VCaP (cell line): ENCODE measurements around the gene LAMB4.

Experiments
- H3K27ac ChIP-seq: fragments of 450-650 bp; 2 replicates; pipeline ENCODE4 v1.5.1; 2017
- TF ChIP-seq, protein P1 (sequence below): fragments of 450-650 bp; conservative IDR thresholded peaks from 2 replicates; pipeline ENCODE4 v1.5.1; 2017; ENCODE audit warnings: mild to moderate bottlenecking, moderate library complexity

Gene LAMB4

DNA sequence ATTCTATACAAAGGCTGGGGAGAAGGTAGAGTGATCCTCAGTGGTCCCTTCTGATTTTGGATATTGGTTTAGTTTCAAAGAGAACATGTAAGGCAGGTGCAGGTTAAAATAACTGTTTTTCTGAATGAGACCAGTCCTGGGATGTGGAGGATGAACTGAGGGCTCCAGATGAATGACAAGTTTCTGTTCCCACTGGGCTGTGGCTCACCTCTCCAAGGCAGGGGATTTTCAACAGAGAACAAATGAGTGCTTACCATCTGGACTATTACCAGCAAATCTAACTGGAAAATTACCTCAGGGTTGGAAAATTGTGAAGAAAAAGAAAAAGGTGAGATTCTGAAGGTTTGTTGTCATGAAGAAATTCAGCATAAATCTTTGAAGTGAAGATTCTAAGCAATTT lies 8.0 kb downstream of the LAMB4 start:
- H3K27ac ChIP-seq, result no peak overlapping the region
- TF ChIP-seq, protein P1, sequence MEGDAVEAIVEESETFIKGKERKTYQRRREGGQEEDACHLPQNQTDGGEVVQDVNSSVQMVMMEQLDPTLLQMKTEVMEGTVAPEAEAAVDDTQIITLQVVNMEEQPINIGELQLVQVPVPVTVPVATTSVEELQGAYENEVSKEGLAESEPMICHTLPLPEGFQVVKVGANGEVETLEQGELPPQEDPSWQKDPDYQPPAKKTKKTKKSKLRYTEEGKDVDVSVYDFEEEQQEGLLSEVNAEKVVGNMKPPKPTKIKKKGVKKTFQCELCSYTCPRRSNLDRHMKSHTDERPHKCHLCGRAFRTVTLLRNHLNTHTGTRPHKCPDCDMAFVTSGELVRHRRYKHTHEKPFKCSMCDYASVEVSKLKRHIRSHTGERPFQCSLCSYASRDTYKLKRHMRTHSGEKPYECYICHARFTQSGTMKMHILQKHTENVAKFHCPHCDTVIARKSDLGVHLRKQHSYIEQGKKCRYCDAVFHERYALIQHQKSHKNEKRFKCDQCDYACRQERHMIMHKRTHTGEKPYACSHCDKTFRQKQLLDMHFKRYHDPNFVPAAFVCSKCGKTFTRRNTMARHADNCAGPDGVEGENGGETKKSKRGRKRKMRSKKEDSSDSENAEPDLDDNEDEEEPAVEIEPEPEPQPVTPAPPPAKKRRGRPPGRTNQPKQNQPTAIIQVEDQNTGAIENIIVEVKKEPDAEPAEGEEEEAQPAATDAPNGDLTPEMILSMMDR, result no peak

DNA sequence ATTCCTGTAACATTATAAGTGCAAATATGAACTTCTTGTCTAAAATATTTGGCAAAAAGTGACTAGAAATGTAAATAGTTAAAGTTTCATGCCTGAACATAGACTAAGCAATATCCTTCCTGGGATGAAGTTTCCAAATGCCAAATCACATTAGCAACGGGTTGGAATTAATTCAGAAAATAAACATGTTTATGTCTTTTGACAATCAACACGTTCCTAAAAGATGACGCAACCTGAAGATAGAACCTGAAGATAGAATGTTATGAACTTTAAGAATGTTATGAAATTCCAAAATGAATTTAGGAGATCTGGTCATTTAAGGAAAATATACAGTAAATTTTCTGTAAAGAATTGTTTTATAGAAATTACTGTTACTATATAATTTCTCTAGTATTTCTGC lies 9.2 kb downstream of the LAMB4 start:
- TF ChIP-seq, protein P1, result no peak
- no peak overlapping the region for H3K27ac ChIP-seq

- TF ChIP-seq, protein P1, result no peak
Measured at GRCh38 chr7:108120196-108120595, 10.0 kb downstream of the LAMB4 start.

DNA sequence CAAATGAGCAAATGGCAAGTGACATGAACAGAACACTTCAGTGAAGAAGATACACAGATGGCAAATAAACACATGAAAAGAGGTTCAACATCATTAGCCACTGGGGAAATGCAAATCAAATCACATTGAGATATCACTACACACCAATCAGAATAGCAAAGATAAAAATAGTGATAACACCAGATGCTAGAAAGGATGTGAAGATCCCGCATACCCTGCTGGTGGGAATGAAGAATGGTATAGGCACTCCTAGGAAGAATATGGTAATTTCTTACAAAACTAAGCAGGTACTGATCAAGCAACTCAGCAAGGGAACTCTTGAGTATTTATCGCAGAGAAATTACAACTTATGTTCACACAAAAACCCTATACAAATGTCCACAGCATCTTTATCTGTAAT lies 11.2 kb downstream of the LAMB4 start:
- H3K27ac ChIP-seq, result no peak overlapping the region
- TF ChIP-seq, protein P1, result no peak

More at GRCh38 chr7:108120196-108120595, 10.0 kb downstream of the LAMB4 start:
- H3K27ac ChIP-seq, result no peak overlapping the region

DNA sequence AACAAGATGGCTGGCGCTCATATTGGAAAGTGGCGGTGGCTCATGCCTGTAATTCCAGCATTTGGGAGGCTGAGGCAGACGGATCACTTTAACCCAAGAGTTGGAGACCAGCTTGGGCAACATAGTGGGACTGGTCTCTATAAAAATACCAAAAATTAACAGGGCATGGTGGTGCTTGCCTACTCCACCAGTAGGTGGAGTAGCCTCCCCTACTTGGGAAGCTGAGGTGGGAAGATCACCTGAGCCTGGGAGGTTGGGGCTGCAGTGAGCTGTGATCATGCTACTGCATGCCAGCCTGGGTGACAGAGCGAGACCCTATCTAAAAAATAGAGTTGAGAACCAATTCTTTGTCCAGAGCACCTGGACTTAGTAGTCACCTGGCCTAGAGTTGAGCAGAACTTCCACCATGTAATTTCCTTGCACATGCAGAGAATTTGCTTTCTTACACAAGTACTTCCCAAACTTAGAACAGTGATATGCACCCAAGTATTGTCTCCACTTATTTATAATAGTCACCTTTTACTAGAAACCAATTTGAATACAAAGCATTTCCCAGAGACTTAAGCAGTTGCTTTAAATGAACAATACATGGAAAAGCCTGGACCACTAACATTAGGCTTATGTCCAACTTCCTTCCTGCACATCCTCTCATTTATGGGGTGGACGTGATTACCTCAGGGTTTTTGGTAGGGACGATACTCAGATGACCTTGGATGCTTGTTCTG lies 15.9 kb downstream of the LAMB4 start:
- TF ChIP-seq, protein P1, result peak; percentile 69; the same call in 1 of the 2 replicates
- H3K27ac ChIP-seq, result no peak overlapping the region; the same call in 1 of the 2 replicates

GRCh38 chr7:108112683-108113082 lies 17.5 kb downstream of the LAMB4 start:
- H3K27ac ChIP-seq, result no peak overlapping the region
- TF ChIP-seq, protein P1, result no peak

- TF ChIP-seq, protein P1, result peak; percentile 68
Measured at GRCh38 chr7:108109221-108109908, 20.8 kb downstream of the LAMB4 start.

More at GRCh38 chr7:108109221-108109908, 20.8 kb downstream of the LAMB4 start:
- H3K27ac ChIP-seq, result peak overlapping the region; percentile 85
